NB4 (cell line): Measurements from ENCODE around the gene BCAM.
"Not testable (repeated sequence)": the region's sequence is repeated elsewhere in the genome, so short reads cannot be mapped to it uniquely, and the experiment has no call there.

Experiments
- DNase-seq: peaks from one replicate; pipeline ENCODE4 v3.0.0; 2010; ENCODE audit warnings: low read depth
- H3K4me3 ChIP-seq: one replicate; pipeline ENCODE4 v1.5.1; 2011; ENCODE audit warnings: mild to moderate bottlenecking, low read depth, low read length, moderate library complexity
- MYC ChIP-seq: IDR thresholded peaks from 2 replicates; pipeline ENCODE4 v1.6.1; 2011; ENCODE audit warnings: low read depth, low read length
- POLR2A ChIP-seq: IDR thresholded peaks from 2 replicates; pipeline ENCODE4 v1.6.1; 2011; ENCODE audit warnings: mild to moderate bottlenecking; ENCODE audit not compliant: insufficient read length; ENCODE audit errors: extremely low read depth
- TF ChIP-seq, protein P1 (sequence below): IDR thresholded peaks from 2 replicates; pipeline ENCODE4 v1.6.1; 2011; ENCODE audit warnings: low read depth, low read length
- TF ChIP-seq, protein P2 (sequence below): IDR thresholded peaks from one replicate; pipeline ENCODE4 v1.5.1; 2012; ENCODE audit warnings: low read depth, low read length

BCAM gene

DNA sequence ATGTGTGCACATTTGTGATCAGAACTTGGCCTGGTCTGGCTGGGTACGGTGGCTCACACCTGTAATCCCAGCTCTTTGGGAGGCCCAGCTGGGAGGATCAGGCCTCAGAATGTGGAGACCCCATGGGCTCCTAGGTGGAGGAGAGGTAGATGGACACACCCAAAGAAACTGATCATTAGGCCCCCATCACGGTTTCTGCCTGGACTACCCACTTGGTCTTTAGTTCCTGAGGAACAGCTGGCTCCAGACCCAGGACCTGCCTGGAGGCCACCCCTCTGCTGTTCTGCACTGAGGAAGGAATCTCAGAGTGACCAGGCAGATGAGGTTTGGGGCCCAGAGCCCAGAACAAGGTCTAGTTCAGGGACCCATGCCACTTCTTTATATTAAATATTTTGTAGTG, 29.8 kb upstream of the BCAM start:
- no peak for TF ChIP-seq MYC
- TF ChIP-seq, protein P1, sequence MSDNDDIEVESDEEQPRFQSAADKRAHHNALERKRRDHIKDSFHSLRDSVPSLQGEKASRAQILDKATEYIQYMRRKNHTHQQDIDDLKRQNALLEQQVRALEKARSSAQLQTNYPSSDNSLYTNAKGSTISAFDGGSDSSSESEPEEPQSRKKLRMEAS: no peak
- TF ChIP-seq, protein P2, sequence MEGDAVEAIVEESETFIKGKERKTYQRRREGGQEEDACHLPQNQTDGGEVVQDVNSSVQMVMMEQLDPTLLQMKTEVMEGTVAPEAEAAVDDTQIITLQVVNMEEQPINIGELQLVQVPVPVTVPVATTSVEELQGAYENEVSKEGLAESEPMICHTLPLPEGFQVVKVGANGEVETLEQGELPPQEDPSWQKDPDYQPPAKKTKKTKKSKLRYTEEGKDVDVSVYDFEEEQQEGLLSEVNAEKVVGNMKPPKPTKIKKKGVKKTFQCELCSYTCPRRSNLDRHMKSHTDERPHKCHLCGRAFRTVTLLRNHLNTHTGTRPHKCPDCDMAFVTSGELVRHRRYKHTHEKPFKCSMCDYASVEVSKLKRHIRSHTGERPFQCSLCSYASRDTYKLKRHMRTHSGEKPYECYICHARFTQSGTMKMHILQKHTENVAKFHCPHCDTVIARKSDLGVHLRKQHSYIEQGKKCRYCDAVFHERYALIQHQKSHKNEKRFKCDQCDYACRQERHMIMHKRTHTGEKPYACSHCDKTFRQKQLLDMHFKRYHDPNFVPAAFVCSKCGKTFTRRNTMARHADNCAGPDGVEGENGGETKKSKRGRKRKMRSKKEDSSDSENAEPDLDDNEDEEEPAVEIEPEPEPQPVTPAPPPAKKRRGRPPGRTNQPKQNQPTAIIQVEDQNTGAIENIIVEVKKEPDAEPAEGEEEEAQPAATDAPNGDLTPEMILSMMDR: no peak
- TF ChIP-seq POLR2A: no peak
- no peak for DNase-seq
- H3K4me3 ChIP-seq: no peak overlapping the region

DNA sequence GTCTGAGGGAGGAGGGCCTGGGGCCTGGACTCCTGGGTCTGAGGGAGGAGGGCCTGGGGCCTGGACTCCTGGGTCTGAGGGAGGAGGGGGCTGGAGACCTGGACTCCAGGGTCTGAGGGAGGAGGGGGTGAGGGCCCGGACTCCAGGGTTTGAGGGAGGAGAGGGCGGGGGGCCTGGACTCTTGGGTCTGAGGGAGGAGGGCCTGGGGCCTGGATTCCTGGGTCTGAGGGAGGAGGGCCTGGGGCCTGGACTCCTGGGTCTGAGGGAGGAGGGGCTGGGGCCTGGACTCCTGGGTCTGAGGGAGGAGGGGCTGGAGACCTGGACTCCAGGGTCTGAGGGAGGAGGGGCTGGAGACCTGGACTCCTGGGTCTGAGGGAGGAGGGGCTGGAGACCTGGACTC, 27.2 kb upstream of the BCAM start:
- DNase-seq, H3K4me3 ChIP-seq: not testable (repeated sequence)

DNA sequence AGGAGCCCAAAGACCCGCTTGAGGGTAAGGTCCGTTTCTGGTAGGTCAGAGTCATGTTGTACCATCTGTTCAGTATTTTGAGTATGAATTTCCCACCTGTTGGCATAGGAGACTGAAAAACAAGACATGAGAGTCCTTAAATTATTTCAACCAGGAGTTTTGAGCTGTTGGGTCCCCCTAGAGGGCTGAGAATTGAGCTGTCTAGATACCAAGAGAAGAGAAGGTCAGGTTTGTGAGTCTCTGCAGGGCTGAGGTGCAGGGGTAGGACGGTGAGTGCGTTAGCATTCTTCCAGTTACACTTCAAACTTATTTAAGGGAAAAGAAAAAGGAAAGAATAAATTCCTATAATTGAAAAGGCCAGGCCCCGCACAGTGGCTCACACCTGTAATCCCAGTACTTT, 26.2 kb upstream of the BCAM start:
- TF ChIP-seq MYC (no peak), POLR2A (no peak)
- TF ChIP-seq, protein P1: no peak
- TF ChIP-seq, protein P2: no peak
- no peak overlapping the region for H3K4me3 ChIP-seq
- peak; percentile 17 for DNase-seq

DNA sequence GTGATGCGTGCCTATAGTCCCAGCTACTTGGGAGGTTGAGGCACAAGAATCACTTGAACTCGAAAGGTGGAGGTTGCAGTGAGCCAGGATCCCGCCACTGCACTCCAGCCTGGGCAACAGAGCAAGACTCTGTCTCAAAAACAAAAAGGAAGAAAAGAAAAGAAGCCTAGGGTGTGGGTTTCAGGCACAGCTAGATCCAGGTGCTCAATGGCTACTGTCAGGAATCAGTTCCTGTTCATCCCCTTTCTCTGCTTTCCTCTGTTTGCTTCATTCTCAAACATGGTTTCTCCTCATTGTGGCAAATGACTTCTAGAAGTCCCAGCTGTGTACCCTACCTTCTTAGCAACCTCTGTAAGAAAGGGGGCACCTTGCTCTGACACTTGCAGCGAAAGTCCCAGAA, 25.4 kb upstream of the BCAM start:
- DNase-seq: no peak
- H3K4me3 ChIP-seq: no peak overlapping the region
- TF ChIP-seq MYC (no peak), POLR2A (no peak)
- TF ChIP-seq, protein P1: no peak
- TF ChIP-seq, protein P2: no peak

DNA sequence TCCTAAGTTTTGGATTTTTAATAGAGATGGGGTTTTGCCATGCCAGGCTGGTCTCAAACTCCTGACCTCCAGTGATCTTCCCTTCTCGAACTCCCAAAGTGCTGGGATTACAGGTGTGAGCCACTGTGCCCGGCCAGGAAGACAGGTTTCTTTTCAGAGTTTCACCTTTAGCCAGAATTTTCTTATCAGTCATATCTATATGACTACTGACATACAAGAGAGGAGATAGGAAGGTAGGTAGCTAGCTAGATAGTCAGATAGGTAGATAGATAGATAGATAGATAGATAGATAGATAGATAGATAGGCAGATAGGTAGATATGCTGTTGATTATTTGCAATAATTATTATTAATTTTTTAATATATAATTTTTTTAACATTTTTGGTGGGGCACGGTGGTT, 23.6 kb upstream of the BCAM start:
- TF ChIP-seq, protein P1: no peak
- no peak for TF ChIP-seq MYC
- no peak for TF ChIP-seq POLR2A
- TF ChIP-seq, protein P2: no peak
- H3K4me3 ChIP-seq: no peak overlapping the region
- no peak for DNase-seq

DNA sequence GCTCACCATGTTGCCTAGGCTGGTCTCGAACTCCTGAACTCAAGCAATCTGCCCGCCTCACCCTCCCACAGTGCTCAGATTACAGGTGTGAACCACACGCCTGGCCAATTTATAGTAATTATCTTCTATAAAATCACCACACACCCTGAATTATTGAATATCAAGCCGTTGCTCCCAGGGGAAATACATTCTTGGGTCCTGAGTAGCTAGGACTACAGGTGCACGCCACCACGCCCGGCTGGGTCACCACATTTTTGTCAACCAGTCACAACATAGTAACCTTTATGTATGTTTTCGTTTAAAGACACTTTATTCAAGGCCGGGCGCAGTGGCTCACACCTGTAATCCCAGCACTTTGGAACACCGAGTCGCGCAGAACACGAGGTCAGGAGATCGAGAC, 22.9 kb upstream of the BCAM start:
- TF ChIP-seq POLR2A (no peak), MYC (no peak)
- TF ChIP-seq, protein P2: no peak
- TF ChIP-seq, protein P1: no peak
- no peak for DNase-seq
- H3K4me3 ChIP-seq: no peak overlapping the region
